ENCODE results near the gene EZH1. TPM values are rescaled to one million over a fixed set of nuclear protein-coding genes. Genes with fewer than 3 reads are reported as not detected.
A peak's percentile ranks its signal among the peaks of the same experiment; 100 is the strongest.

The EZH1 gene
- total RNA-seq, 2 experiments from 2014 or later = 31.9 to 34.0 TPM

GRCh38 chr17:42767512-42767911 is 22.7 kb upstream of the EZH1 start:
- Mint-ChIP-seq H3K27ac (no peak overlapping the region), H3K27me3 (ENCODE audit: low read depth) (peaks cover 21% of the 10 kb centered on the region), H3K4me1 (ENCODE audit: low read depth) (peaks cover 5% of the 10 kb centered on the region), H3K36me3 (ENCODE audit: low read depth) (no peaks in the 10 kb centered on the region), H3K4me3 (no peak overlapping the region), H3K9me3 (no peaks in the 10 kb centered on the region)
- intact Hi-C loops (cut with micrococcal nuclease) = loop anchor here (10.0 kb wide), 1 partner anchor 63 kb away; no protein-coding TSS in a partner anchor
- CTCF ChIA-PET = interaction anchor here (0.9 kb wide), 1 partner anchor 189 kb away, joined by 4 read pairs; no protein-coding TSS in a partner anchor
- DNase-seq = no peak

DNA sequence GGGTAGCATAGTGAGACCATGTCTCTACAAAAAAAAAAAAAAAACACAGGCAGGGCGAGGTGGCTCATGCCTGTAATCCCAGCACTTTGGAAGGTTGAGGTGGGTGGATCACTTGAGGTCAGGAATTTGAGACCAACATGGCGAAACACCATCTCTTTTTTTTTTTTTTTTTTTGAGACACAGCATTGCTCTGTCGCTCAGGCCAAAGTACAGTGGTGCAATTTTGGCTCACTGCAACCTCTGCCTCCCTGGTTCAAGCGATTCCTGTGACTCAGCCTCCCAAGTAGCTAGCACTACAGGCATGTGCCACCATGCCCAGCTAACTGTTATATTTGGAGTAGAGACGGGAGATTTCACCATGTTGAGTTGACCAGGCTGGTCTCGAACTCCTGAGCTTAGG is 21.3 kb upstream of the EZH1 start:
- CTCF ChIA-PET = interaction anchor here (1.9 kb wide), 1 partner anchor 46 kb away, joined by 4 read pairs; no protein-coding TSS in a partner anchor
- peaks cover 4% of the 10 kb centered on the region for H3K4me1 Mint-ChIP-seq (ENCODE audit: low read depth)
- H3K27me3 Mint-ChIP-seq (ENCODE audit: low read depth) = peaks cover 30% of the 10 kb centered on the region
- no peaks in the 10 kb centered on the region for H3K9me3 Mint-ChIP-seq
- intact Hi-C loops (cut with micrococcal nuclease) = loop anchor here (10.0 kb wide), 1 partner anchor 61 kb away; no protein-coding TSS in a partner anchor
- H3K36me3 Mint-ChIP-seq (ENCODE audit: low read depth) = no peaks in the 10 kb centered on the region
- DNase-seq = no peak
- H3K4me3 Mint-ChIP-seq = no peak overlapping the region
- no peak overlapping the region for H3K27ac Mint-ChIP-seq

DNA sequence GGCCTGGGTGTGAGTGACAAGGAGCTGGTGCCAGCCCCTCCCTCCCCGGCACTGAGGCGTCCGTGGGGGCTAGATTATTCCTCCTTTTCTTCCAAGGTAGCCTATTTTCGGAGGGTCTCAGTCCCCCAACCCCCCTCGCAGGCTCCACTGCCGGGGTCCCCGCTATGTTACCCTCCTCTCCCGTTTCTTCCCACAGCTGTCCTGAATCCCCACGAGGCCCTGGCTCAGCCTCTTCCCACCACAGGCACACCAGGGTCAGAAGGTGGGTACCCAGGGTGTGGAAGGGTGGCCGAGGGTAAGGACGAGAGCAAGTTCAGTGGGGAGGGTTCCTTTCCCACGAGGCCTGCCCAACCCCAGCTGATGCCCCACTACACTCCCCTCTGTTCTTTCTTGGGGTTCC is 16.8 kb upstream of the EZH1 start:
- H3K27me3 Mint-ChIP-seq (ENCODE audit: low read depth) = peaks cover 52% of the 10 kb centered on the region
- no peak overlapping the region for H3K27ac Mint-ChIP-seq
- intact Hi-C loops (cut with micrococcal nuclease) = loop anchor here (10.0 kb wide), 1 partner anchor 57 kb away; no protein-coding TSS in a partner anchor
- no peak overlapping the region for H3K4me3 Mint-ChIP-seq
- no peaks in the 10 kb centered on the region for H3K9me3 Mint-ChIP-seq
- no peak for DNase-seq
- peaks cover 11% of the 10 kb centered on the region for H3K4me1 Mint-ChIP-seq (ENCODE audit: low read depth)
- no peaks in the 10 kb centered on the region for H3K36me3 Mint-ChIP-seq (ENCODE audit: low read depth)
- CTCF ChIA-PET = interaction anchor here (0.6 to 2.4 kb wide), 7 partner anchors 8 to 183 kb away, joined by 3 to 6 read pairs (median 4); partner anchors contain the start of genes TUBG2 and VPS25

DNA sequence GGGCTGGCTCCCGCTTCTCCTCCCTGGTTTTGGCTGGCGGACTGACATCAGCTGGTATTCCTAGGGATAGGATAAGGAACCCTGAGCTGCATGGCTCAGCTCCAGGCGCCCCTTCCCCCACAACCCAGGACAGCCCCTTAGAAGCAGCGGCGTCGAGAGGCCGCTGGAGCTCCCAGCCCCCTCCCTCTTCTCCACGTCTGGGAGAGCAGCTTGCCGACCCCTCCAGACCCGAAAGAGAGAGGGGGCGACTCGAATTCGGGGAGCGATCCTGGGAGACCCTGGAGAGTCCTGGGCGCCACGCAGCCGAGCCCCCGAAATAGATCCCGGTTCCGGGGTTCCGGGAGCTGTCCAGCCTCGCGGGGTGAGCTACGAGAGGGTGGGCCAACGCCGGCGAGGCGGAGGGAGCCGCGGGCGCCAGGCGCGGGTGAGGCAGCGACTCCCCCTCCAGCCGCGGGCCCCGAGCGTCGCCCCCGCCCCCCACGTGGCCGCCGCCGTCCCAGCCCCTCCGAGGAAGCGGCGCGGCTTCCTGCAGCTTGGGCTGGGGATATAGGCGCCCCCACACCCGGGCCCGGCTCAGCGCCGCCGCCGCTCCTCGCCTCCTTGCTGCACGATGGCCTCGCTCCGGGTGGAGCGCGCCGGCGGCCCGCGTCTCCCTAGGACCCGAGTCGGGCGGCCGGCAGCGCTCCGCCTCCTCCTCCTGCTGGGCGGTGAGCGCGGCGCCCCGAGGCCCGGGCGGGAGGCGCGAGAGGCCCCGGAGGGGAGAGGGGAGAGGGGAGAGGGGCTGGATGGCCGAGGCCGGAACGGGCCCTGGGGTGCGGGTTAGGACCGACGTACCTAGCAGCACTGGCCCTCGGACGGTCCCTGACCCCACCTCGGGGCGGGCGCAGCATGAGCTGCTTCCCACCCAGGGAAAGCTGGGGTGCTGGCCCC is 16.1 kb upstream of the EZH1 start, which contains the start of gene RAMP2:
TSS of gene RAMP2 (plus strand) at position 576 of the 930 bp plus-strand sequence. CDS start at position 611, 35 bp downstream.
- peaks cover 11% of the 10 kb centered on the region for H3K4me1 Mint-ChIP-seq (ENCODE audit: low read depth)
- CTCF ChIA-PET = interaction anchor here (0.6 to 2.4 kb wide), 10 partner anchors 8 to 183 kb away, joined by 3 to 11 read pairs (median 4); partner anchors contain the start of genes BECN1, PSMC3IP and VPS25

DNA sequence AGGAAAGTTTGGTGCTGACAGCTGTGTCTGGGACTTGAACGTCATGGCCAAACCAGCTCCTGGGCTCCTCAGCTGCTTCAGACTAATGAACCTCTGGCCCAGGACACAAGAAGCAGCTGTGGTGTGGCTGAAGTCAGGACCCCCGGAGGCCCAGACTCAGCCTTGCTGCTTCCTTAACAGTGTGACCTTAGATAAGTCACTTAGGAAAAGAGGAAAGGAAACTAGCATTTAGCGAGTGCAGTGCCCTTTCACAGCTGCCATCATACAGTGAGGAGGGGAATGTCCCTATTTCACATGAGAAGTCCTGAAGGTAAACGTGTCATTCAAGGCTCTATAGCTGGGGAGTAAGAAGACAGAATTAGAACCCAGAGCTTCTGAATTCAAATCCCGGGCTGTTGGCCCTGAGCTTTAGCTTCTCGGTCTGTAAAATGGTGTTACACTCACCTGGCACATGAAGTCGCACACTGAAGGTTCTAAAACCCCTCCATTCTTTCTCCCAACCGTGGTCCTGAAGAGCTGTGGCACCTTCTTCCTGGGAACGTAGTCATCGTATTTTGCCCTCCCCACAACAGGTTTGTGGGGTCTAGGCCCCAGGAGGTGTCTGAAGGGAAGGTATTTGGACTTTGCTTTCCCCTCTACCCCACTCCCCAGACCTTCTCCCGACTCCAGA is 15.3 kb upstream of the EZH1 start:
- no peak overlapping the region for H3K4me3 Mint-ChIP-seq
- peaks cover 11% of the 10 kb centered on the region for H3K4me1 Mint-ChIP-seq (ENCODE audit: low read depth)
- peaks cover 51% of the 10 kb centered on the region for H3K27me3 Mint-ChIP-seq (ENCODE audit: low read depth)
- CTCF ChIA-PET = interaction anchor here (0.8 to 2.4 kb wide), 10 partner anchors 13 to 182 kb away, joined by 3 to 11 read pairs (median 4); partner anchors contain the start of genes BECN1, PSMC3IP and VPS25
- intact Hi-C loops (cut with micrococcal nuclease) = loop anchor here (1.0 to 10.0 kb wide), 2 partner anchors 15 to 55 kb away; partner anchors contain the start of gene EZH1
- H3K9me3 Mint-ChIP-seq = no peaks in the 10 kb centered on the region
- no peak overlapping the region for H3K27ac Mint-ChIP-seq
- peak; percentile 34 for DNase-seq
- H3K36me3 Mint-ChIP-seq (ENCODE audit: low read depth) = no peaks in the 10 kb centered on the region

More for the DNA sequence above, 16.1 kb upstream of the EZH1 start, which contains the start of gene RAMP2:
- Mint-ChIP-seq H3K4me3 (no peak within 1 kb of the TSS), H3K27me3 (ENCODE audit: low read depth) (peaks cover 56% of the 10 kb centered on the region), H3K9me3 (no peaks in the 10 kb centered on the region), H3K27ac (no peak within 1 kb of the TSS), H3K36me3 (ENCODE audit: low read depth) (no peaks in the 10 kb centered on the region)
- no peak for DNase-seq
- intact Hi-C loops (cut with micrococcal nuclease) = loop anchor here (1.0 to 10.0 kb wide), 2 partner anchors 16 to 56 kb away; partner anchors contain the start of gene EZH1

DNA sequence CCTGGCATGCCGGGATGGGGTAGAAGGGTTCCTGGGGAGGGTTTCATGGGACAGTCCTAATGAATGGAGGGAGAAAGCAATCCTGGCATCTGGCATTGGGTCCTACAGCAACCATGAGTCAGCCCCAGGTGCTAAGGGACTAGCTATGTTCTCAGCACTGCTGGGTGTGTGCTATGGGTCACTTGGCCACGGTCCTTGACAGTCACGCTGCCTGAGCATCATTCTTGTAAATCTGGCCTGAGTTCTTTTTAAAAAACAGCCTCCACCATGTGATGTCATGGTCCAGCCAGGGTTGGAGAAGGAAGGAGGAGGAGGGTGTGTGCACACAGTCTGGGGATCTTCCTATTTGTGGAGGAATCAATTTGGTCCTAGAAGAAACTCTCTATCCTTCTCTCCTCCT is 9.9 kb upstream of the EZH1 start:
- Mint-ChIP-seq H3K4me3 (no peak overlapping the region), H3K4me1 (ENCODE audit: low read depth) (no peaks in the 10 kb centered on the region), H3K9me3 (no peaks in the 10 kb centered on the region), H3K27ac (no peak overlapping the region), H3K27me3 (ENCODE audit: low read depth) (peaks cover 23% of the 10 kb centered on the region), H3K36me3 (ENCODE audit: low read depth) (no peaks in the 10 kb centered on the region)
- no peak for DNase-seq
- intact Hi-C loops (cut with micrococcal nuclease) = no loop called here
- CTCF ChIA-PET = interaction anchor here (1.0 to 2.2 kb wide), 2 partner anchors 9 to 176 kb away, joined by 3 to 6 read pairs; no protein-coding TSS in a partner anchor

DNA sequence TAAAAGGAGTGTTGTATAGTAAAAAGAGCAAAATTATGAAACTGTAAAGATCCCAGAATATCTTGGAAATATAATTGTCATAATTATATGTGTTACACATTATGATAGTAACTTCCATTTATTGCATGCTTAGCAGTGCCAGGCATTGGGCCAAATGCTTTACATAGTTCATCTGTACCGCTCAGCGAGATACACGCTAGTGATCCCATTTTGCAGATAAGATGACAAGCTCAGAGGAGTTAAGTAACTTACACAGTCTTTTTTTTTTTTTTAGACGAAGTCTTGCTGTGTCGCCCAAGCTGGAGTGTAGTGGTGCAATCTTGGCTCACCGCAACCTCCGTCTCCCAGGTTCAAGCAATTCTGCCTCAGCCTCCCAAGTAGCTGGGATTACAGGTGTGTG is 6.8 kb upstream of the EZH1 start:
- Mint-ChIP-seq H3K4me3 (no peak overlapping the region), H3K27me3 (ENCODE audit: low read depth) (peaks cover 11% of the 10 kb centered on the region), H3K36me3 (ENCODE audit: low read depth) (no peaks in the 10 kb centered on the region), H3K9me3 (no peaks in the 10 kb centered on the region), H3K4me1 (ENCODE audit: low read depth) (no peaks in the 10 kb centered on the region), H3K27ac (no peak overlapping the region)
- CTCF ChIA-PET = no interaction called here
- DNase-seq = no peak
- intact Hi-C loops (cut with micrococcal nuclease) = no loop called here

DNA sequence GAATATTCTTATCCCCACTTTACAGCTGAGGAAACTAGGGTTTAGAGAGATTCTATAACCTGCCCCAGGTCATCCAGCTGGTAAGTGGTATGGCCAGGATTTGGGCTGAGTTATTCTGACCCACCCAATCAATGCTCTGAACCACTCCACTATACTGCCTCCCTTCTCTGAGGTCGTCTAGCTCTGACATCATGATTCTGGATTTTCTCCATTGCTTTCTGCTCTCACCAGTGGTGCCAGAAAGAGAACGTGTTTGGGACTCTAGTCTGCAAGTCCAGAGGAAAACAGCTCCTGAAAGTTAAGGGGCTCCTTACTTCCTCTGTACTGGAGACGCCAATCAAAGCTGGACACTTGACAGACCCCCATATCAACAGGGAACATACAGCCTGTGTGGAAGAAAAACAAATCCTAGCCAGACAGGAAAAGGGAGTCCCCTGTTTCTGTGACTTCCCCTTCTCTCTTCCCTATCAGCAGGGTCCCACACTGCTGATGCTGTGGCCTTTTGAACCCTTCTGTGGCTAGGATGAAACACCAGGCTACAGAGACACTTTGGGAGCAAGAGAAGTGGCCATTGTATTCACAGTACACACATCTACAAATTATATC is 6.0 kb upstream of the EZH1 start:
- peaks cover 11% of the 10 kb centered on the region for H3K27me3 Mint-ChIP-seq (ENCODE audit: low read depth)
- H3K27ac Mint-ChIP-seq = no peak overlapping the region
- H3K9me3 Mint-ChIP-seq = no peaks in the 10 kb centered on the region
- no peaks in the 10 kb centered on the region for H3K36me3 Mint-ChIP-seq (ENCODE audit: low read depth)
- CTCF ChIA-PET = interaction anchor here (0.6 to 4.3 kb wide), 2 partner anchors 13 to 120 kb away, joined by 4 to 19 read pairs; no protein-coding TSS in a partner anchor
- no peaks in the 10 kb centered on the region for H3K4me1 Mint-ChIP-seq (ENCODE audit: low read depth)
- no peak for DNase-seq
- intact Hi-C loops (cut with micrococcal nuclease) = no loop called here
- H3K4me3 Mint-ChIP-seq = no peak overlapping the region

DNA sequence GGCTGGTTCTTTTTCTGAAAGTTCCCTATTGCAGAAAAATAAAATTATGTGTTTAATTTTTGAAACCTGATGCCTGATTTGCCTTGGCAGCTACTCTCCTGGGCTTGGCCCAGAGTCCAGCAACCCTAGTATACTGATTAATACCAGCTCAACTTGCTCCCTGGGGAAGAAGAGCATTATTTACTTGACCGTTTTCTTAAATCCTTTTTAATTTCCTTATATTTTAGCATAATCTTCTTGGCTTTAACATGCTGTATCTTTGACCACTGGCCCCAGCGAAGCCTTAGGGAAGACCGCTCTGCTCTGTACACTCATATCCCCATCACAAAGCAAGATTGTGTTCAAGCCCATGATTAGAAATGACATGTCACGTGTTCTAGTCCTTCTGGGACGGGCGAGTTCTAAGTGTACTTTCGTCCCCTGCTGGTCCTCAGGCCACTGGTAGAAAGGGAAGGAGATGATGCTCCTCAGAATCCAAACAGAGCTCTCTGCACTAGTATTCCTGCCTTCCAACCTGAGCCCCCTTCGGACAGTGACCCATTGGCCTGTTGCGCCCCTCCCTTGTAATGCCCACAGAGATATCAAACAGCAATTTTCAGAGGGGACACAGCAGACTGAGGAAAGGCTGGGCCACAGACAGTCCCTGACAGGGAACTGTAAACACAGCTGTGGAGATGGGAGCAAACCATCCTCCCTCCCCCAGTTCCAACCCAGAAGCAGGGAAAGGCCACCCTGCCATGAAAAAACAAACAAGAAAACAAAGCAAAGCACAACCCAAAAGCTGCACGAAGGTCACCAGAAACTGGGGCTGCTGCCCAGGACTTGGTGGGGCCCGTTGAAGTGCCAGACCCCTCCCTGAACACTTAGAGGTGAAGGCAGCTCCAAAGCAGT is 4.3 kb upstream of the EZH1 start:
- intact Hi-C loops (cut with micrococcal nuclease) = loop anchor here (10.0 kb wide), 1 partner anchor 1476 kb away; no protein-coding TSS in a partner anchor
- no peaks in the 10 kb centered on the region for H3K36me3 Mint-ChIP-seq (ENCODE audit: low read depth)
- CTCF ChIA-PET = interaction anchor here (1.6 to 4.3 kb wide), 2 partner anchors 10 to 14 kb away, joined by 4 to 19 read pairs; no protein-coding TSS in a partner anchor
- DNase-seq = no peak
- H3K4me1 Mint-ChIP-seq (ENCODE audit: low read depth) = peaks cover 6% of the 10 kb centered on the region
- no peak overlapping the region for H3K4me3 Mint-ChIP-seq
- no peaks in the 10 kb centered on the region for H3K9me3 Mint-ChIP-seq
- H3K27me3 Mint-ChIP-seq (ENCODE audit: low read depth) = peaks cover 10% of the 10 kb centered on the region
- no peak overlapping the region for H3K27ac Mint-ChIP-seq

GRCh38 chr17:42748202-42748907 is 3.5 kb upstream of the EZH1 start:
- DNase-seq = no peak
- no peak overlapping the region for H3K27ac Mint-ChIP-seq
- no peaks in the 10 kb centered on the region for H3K36me3 Mint-ChIP-seq (ENCODE audit: low read depth)
- no peaks in the 10 kb centered on the region for H3K9me3 Mint-ChIP-seq
- intact Hi-C loops (cut with micrococcal nuclease) = loop anchor here (10.0 kb wide), 1 partner anchor 1476 kb away; no protein-coding TSS in a partner anchor
- peaks cover 10% of the 10 kb centered on the region for H3K27me3 Mint-ChIP-seq (ENCODE audit: low read depth)
- H3K4me1 Mint-ChIP-seq (ENCODE audit: low read depth) = peaks cover 13% of the 10 kb centered on the region
- no peak overlapping the region for H3K4me3 Mint-ChIP-seq
- CTCF ChIA-PET = interaction anchor here (1.1 to 4.3 kb wide), 3 partner anchors 9 to 25 kb away, joined by 3 to 19 read pairs (median 4); no protein-coding TSS in a partner anchor

All from activated naive CD4-positive, alpha-beta T cell treated with anti-CD3 and anti-CD28 coated beads for 36 hours (primary cell).